ENCODE results near the gene YARS1. TPM values are rescaled to one million over a fixed set of nuclear protein-coding genes. Genes with fewer than 3 reads are reported as not detected.

The YARS1 gene
- total RNA-seq, 1 donor from 2014 or later, result 101 TPM

DNA sequence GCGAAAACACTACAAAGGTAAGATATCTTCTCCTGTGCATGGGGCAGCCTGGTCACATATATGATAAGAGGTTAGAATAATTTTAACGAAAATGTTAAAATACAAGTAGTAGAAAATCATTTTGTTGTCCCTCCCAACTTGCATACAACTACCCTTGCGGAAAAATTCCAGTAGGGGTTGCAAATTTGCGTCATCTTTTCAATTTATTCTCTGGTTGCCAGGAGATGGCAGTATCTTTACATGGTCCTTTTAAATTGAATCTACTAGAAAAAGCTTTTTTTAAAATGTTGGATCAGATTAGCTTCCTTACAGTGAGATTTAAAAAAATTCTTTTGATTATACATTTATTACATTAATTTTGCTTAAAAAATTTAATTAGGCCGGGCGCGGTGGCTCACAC, 11.2 kb upstream of the YARS1 start:
- TF ChIP-seq, protein P1, sequence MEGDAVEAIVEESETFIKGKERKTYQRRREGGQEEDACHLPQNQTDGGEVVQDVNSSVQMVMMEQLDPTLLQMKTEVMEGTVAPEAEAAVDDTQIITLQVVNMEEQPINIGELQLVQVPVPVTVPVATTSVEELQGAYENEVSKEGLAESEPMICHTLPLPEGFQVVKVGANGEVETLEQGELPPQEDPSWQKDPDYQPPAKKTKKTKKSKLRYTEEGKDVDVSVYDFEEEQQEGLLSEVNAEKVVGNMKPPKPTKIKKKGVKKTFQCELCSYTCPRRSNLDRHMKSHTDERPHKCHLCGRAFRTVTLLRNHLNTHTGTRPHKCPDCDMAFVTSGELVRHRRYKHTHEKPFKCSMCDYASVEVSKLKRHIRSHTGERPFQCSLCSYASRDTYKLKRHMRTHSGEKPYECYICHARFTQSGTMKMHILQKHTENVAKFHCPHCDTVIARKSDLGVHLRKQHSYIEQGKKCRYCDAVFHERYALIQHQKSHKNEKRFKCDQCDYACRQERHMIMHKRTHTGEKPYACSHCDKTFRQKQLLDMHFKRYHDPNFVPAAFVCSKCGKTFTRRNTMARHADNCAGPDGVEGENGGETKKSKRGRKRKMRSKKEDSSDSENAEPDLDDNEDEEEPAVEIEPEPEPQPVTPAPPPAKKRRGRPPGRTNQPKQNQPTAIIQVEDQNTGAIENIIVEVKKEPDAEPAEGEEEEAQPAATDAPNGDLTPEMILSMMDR (IDR thresholded peaks at IDR 0.05; ENCODE audit: unreplicated experiment), result peak; percentile 34
- H3K4me3 Mint-ChIP-seq (ENCODE audit: low read depth), result no peak overlapping the region
- H3K36me3 Mint-ChIP-seq (ENCODE audit: insufficient read depth), result peaks cover 22% of the 10 kb centered on the region
- no peaks in the 10 kb centered on the region for H3K4me1 Mint-ChIP-seq (ENCODE audit: low read depth)
- H3K27ac Mint-ChIP-seq, result no peak overlapping the region
- DNase-seq (ENCODE audit: low spot score, unreplicated experiment), result no peak
- no peaks in the 10 kb centered on the region for H3K27me3 Mint-ChIP-seq
- H3K9me3 Mint-ChIP-seq (ENCODE audit: low read depth), result no peaks in the 10 kb centered on the region

DNA sequence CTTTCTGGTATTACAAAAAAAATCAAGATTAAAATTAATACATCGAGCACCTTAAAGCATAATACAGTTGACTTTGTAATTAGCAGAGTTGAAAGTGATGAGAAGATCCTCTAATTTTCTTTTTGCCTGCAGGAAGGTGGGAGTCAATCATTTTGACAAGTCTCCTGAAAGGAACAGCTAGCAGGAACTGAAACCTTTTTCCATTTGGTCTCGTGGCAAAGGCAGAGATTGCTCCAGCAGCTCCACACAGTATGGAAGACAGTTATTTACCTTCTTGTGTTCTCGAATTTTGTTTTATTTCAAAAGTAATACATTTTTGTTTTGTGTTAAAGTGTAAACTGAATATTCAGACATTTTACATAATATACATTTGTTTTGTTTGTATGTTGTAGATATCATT, 8.0 kb upstream of the YARS1 start:
- DNase-seq (ENCODE audit: low spot score, unreplicated experiment), result no peak
- TF ChIP-seq, protein P1 (IDR thresholded peaks at IDR 0.05; ENCODE audit: unreplicated experiment), result no peak
- peaks cover 12% of the 10 kb centered on the region for H3K36me3 Mint-ChIP-seq (ENCODE audit: insufficient read depth)
- no peaks in the 10 kb centered on the region for H3K4me1 Mint-ChIP-seq (ENCODE audit: low read depth)
- no peaks in the 10 kb centered on the region for H3K9me3 Mint-ChIP-seq (ENCODE audit: low read depth)
- no peak overlapping the region for H3K4me3 Mint-ChIP-seq (ENCODE audit: low read depth)
- no peaks in the 10 kb centered on the region for H3K27me3 Mint-ChIP-seq
- H3K27ac Mint-ChIP-seq, result no peak overlapping the region

DNA sequence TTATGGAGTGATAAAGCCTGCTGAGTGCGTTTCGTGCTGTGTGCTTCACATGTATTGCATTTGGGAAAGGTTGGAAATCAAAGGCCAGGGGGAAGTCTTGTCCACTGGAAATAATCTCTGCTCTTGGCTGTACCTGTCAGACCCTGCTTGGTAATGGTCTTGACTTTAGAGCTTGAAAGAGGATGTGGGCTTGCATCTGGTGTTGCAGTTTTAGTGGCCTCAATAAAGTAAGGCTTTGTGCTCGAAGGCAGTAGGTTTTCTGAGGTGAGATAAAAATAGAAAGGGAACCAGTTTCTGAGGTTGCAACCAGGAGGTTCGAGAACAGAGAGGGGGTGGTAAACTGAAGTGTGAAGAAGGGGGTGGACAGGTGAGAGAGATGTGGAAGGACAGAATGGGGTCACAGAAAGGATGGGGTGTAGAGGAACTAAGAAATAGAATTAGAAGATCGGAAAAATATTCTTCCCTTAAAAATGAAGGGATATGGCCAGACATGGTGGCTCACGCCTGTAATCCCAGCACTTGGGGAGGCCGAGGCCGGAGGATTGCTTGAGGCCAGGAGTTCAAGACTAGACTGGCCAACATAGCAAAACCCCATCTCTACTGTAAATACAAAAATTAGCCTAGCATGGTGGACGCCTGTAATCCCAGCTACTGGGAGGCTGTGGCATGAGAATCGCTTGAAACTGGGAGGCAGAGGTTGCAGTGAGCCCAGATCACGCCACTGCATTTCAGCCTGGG, 1.8 kb upstream of the YARS1 start:
- Mint-ChIP-seq H3K4me1 (ENCODE audit: low read depth) (peaks cover 22% of the 10 kb centered on the region), H3K9me3 (ENCODE audit: low read depth) (no peaks in the 10 kb centered on the region), H3K27me3 (no peaks in the 10 kb centered on the region), H3K27ac (peak overlapping the region; percentile 95), H3K36me3 (ENCODE audit: insufficient read depth) (peaks cover 3% of the 10 kb centered on the region), H3K4me3 (ENCODE audit: low read depth) (peak overlapping the region; percentile 97)
- no peak for DNase-seq (ENCODE audit: low spot score, unreplicated experiment)
- TF ChIP-seq, protein P1 (IDR thresholded peaks at IDR 0.05; ENCODE audit: unreplicated experiment), result no peak

DNA sequence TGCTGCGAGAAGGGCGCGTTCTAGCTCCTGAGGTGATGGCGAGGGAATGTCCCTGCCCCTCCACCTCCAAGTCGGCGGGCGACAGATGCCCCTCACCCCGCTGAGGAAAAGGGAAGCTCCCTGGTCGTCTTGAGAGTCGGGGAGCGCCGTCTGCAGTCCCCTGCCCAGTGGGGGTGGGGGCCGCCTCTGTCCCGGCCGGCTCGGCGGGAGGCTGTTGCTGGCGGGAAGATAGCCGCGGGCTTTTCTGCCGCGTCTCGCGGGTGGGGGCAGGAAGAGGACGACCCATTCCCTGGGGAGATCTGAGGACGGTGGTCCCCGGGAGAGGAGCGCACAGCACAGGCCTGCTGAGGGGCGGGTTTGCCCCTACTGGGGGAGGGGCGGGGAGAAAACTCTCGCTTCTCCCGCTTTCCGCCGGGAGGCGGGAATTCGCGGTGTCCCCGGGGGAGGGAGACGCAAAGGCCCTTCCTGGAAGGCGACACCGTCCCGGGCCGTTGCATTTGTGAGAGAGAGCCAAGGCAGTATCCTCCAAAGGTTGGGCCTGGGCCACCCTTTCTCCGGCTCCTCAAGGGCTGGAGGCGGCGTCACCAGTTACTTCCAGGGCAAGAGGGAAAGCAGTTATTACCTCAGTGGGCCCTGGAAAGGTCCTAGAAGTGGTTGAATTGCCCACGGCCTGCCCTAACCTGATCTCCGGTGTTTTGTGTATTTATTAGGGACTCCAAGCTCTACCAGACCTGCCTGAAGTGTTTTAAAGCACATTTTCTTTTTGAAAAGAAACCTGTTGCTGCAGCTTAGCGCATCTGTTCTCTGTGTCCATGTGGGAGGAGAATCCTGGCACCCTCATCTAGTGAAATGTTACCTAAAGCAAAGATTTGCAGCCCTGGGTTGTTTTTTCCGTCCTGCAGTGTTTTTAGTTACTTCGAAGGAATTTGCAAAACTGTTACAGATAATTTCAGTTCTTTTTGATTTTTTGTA, 943 bp upstream of the YARS1 start:
- TF ChIP-seq, protein P1 (IDR thresholded peaks at IDR 0.05; ENCODE audit: unreplicated experiment), result no peak
- Mint-ChIP-seq H3K27me3 (no peaks in the 10 kb centered on the region), H3K9me3 (ENCODE audit: low read depth) (no peaks in the 10 kb centered on the region), H3K36me3 (ENCODE audit: insufficient read depth) (peaks cover 7% of the 10 kb centered on the region), H3K27ac (peak overlapping the region; percentile 95), H3K4me1 (ENCODE audit: low read depth) (peaks cover 28% of the 10 kb centered on the region), H3K4me3 (ENCODE audit: low read depth) (peak overlapping the region; percentile 97)
- DNase-seq (ENCODE audit: low spot score, unreplicated experiment), result peak; percentile 54

DNA sequence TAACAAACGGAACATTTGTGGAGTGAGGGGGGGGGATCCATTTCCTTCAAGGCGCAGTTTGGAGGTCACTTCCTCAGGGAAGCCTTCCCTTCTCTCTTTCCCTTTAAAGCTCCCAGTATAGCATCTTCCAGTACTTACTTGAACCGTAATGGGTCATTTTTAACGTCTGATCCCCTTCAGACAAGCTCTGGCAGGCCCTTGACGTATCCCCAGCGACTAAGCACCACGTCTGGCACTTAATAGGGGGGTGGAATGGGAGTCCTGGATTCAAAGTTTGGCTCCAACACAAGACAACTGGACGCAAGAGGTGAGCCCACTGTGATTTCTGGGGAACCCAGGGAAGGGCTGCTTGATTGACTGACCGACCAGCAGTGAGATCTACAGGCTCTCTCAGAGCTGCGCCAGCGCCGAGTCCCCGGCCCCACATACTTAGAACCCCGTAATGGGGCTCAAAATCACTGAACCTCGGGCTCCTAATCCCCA, 441 bp downstream of the YARS1 start:
- Mint-ChIP-seq H3K36me3 (ENCODE audit: insufficient read depth) (peaks cover 10% of the 10 kb centered on the region), H3K4me3 (ENCODE audit: low read depth) (peak overlapping the region; percentile 97), H3K27ac (peak overlapping the region; percentile 95)

More for the DNA sequence above, 441 bp downstream of the YARS1 start:
- TF ChIP-seq, protein P1 (IDR thresholded peaks at IDR 0.05; ENCODE audit: unreplicated experiment), result no peak
- no peaks in the 10 kb centered on the region for H3K9me3 Mint-ChIP-seq (ENCODE audit: low read depth)
- DNase-seq (ENCODE audit: low spot score, unreplicated experiment), result no peak
- peaks cover 35% of the 10 kb centered on the region for H3K4me1 Mint-ChIP-seq (ENCODE audit: low read depth)
- no peaks in the 10 kb centered on the region for H3K27me3 Mint-ChIP-seq

Data from progenitor cell of endocrine pancreas (in vitro differentiated cells).